DOHH2 (cell line): Measurements from ENCODE around the gene FRAS1.

Experiments used
- H3F3A ChIP-seq: fragments of 200-600 bp; sonication (generic), shearing (Covaris generic); 2 replicates; pipeline ENCODE4 v1.6.0; 2016; ENCODE audit warnings: antibody characterized with exemption, mild to moderate bottlenecking; ENCODE audit not compliant: control insufficient read depth, insufficient read depth
- H3K27ac ChIP-seq: fragments of 200-600 bp; sonication (generic); 2 replicates; pipeline ENCODE4 v1.5.1; 2014; ENCODE audit warnings: low read depth, mild to moderate bottlenecking, low read length, moderate library complexity
- H3K27me3 ChIP-seq: fragments of 200-600 bp; sonication (generic); 2 replicates; pipeline ENCODE4 v1.6.1; 2014; ENCODE audit warnings: mild to moderate bottlenecking, low read length, mixed read lengths; ENCODE audit not compliant: control insufficient read depth
- H3K36me3 ChIP-seq: fragments of 200-600 bp; sonication (generic); 2 replicates; pipeline ENCODE4 v1.6.1; 2014; ENCODE audit warnings: mild to moderate bottlenecking, low read length, moderate library complexity, mixed read lengths; ENCODE audit not compliant: control insufficient read depth
- H3K4me1 ChIP-seq: fragments of 200-600 bp; sonication (generic); 2 replicates; pipeline ENCODE4 v1.6.1; 2014; ENCODE audit warnings: mild to moderate bottlenecking, low read length, mixed read lengths; ENCODE audit not compliant: control insufficient read depth
- H3K4me2 ChIP-seq: fragments of 200-600 bp; sonication (generic); 2 replicates; pipeline ENCODE4 v1.6.0; 2014; ENCODE audit warnings: mild to moderate bottlenecking, low read length, moderate library complexity
- H3K4me3 ChIP-seq: fragments of 200-600 bp; sonication (generic); 2 replicates; pipeline ENCODE4 v1.5.1; 2014; ENCODE audit warnings: mild to moderate bottlenecking, low read length, mixed read lengths
- H3K79me2 ChIP-seq: fragments of 200-600 bp; sonication (generic); 2 replicates; pipeline ENCODE4 v1.6.1; 2014; ENCODE audit warnings: mild to moderate bottlenecking, low read length, mixed read lengths; ENCODE audit not compliant: control insufficient read depth
- H3K9me2 ChIP-seq: fragments of 200-600 bp; sonication (generic); replicated peaks from 2 replicates; pipeline ENCODE4 v1.6.1; 2014; ENCODE audit warnings: mild to moderate bottlenecking, low read length, mixed read lengths; ENCODE audit not compliant: control insufficient read depth
- H3K9me3 ChIP-seq: fragments of 200-600 bp; sonication (generic); 2 replicates; pipeline ENCODE4 v1.6.1; 2014; ENCODE audit warnings: antibody characterized with exemption, low read length, mixed read lengths; ENCODE audit not compliant: control insufficient read depth, insufficient read depth
- H4K20me1 ChIP-seq: fragments of 200-600 bp; sonication (generic); 2 replicates; pipeline ENCODE4 v1.6.0; 2014; ENCODE audit warnings: low read depth, mild to moderate bottlenecking, antibody characterized with exemption, low read length, moderate library complexity; ENCODE audit not compliant: control insufficient read depth, insufficient read depth
- CTCF ChIP-seq: fragments of 200-600 bp; sonication (generic); IDR thresholded peaks from one replicate; pipeline ENCODE4 v1.5.1; 2014; ENCODE audit warnings: antibody characterized with exemption, mild to moderate bottlenecking, low read depth, low read length; ENCODE audit not compliant: poor library complexity, severe bottlenecking
- EZH2phosphoT487 ChIP-seq: fragments of 200-600 bp; sonication (generic); IDR thresholded peaks from 2 replicates; pipeline ENCODE4 v1.6.1; 2017; ENCODE audit warnings: borderline replicate concordance, mild to moderate bottlenecking, antibody characterized with exemption, low read length, moderate library complexity, mixed read lengths

FRAS1 gene

GRCh38 chr4:78482281-78482680 is 425.2 kb downstream of the FRAS1 start:
- no peaks in the 10 kb centered on the region for H3K4me1 ChIP-seq
- no peaks in the 10 kb centered on the region; the same call in 1 of the 2 replicates for H3K27me3 ChIP-seq
- H3K36me3 ChIP-seq: no peaks in the 10 kb centered on the region

GRCh38 chr4:78483811-78484210 is 426.7 kb downstream of the FRAS1 start:
- no peaks in the 10 kb centered on the region for H3K9me2 ChIP-seq
- H4K20me1 ChIP-seq: no peaks in the 10 kb centered on the region
- no peaks in the 10 kb centered on the region for H3K9me3 ChIP-seq
- H3F3A ChIP-seq: no peaks in the 10 kb centered on the region
- no peak overlapping the region for H3K4me3 ChIP-seq
- H3K4me2 ChIP-seq: no peak overlapping the region
- no peaks in the 10 kb centered on the region for H3K79me2 ChIP-seq
- no peak overlapping the region for H3K27ac ChIP-seq
- H3K4me1 ChIP-seq: no peaks in the 10 kb centered on the region
- H3K27me3 ChIP-seq: no peaks in the 10 kb centered on the region; the same call in 1 of the 2 replicates
- TF ChIP-seq CTCF: no peak
- TF ChIP-seq EZH2phosphoT487: no peak
- no peaks in the 10 kb centered on the region for H3K36me3 ChIP-seq

More at GRCh38 chr4:78482281-78482680, 425.2 kb downstream of the FRAS1 start:
- no peaks in the 10 kb centered on the region for H3F3A ChIP-seq
- H3K79me2 ChIP-seq: no peaks in the 10 kb centered on the region
- no peaks in the 10 kb centered on the region for H3K9me2 ChIP-seq
- no peak overlapping the region for H3K4me2 ChIP-seq
- H3K9me3 ChIP-seq: no peaks in the 10 kb centered on the region
- TF ChIP-seq EZH2phosphoT487: no peak
- no peak for TF ChIP-seq CTCF
- H3K27ac ChIP-seq: no peak overlapping the region
- H3K4me3 ChIP-seq: no peak overlapping the region
- H4K20me1 ChIP-seq: no peaks in the 10 kb centered on the region

- Histone ChIP-seq H3K4me2 (no peak overlapping the region), H3K9me3 (no peaks in the 10 kb centered on the region), H4K20me1 (no peaks in the 10 kb centered on the region), H3K9me2 (no peaks in the 10 kb centered on the region), H3K79me2 (no peaks in the 10 kb centered on the region), H3K36me3 (no peaks in the 10 kb centered on the region), H3K27me3 (no peaks in the 10 kb centered on the region; the same call in 1 of the 2 replicates), H3K27ac (no peak overlapping the region), H3F3A (no peaks in the 10 kb centered on the region), H3K4me3 (no peak overlapping the region), H3K4me1 (no peaks in the 10 kb centered on the region)
- TF ChIP-seq EZH2phosphoT487 (no peak), CTCF (no peak)
These were observed 427.5 kb downstream of the FRAS1 start for GRCh38 chr4:78484574-78484973.
